WTC11 (cell line): ENCODE data around the gene CACNA1A. TPM values are rescaled to one million over a fixed set of nuclear protein-coding genes. Genes with fewer than 3 reads are reported as not detected.

Experiments used
- ATAC-seq: fragments of 200-7000 bp; cut with Tn5 transposase; 2 replicates; pipeline ENCODE4 v1.10.0; 2021; ENCODE audit warnings: mild to moderate bottlenecking, moderate library complexity
- CTCF ChIA-PET: fragments of 300-600 bp; sonication (Branson Sonifier 250); formaldehyde crosslinking; loops from one replicate; lab custom pipeline; 2021; ENCODE audit warnings: antibody characterized with exemption; lab: Charles Lee
- POLR2A ChIA-PET: fragments of 350-600 bp; sonication (Branson Sonifier 250); formaldehyde crosslinking; loops from one replicate; lab custom pipeline; 2021; ENCODE audit warnings: antibody characterized with exemption; lab: Charles Lee
- DNase-seq: peaks from one replicate; pipeline ENCODE4 v3.0.0; 2021; ENCODE audit warnings: low spot score
- H3K27ac Mint-ChIP-seq: 2 replicates; pipeline ENCODE4 v1.8.0; 2021; ENCODE audit warnings: mixed read lengths
- H3K27me3 Mint-ChIP-seq: 2 replicates; pipeline ENCODE4 v1.8.0; 2021; ENCODE audit warnings: low read depth, mild to moderate bottlenecking, moderate library complexity, mixed read lengths
- H3K36me3 Mint-ChIP-seq: 2 replicates; pipeline ENCODE4 v1.8.0; 2021; ENCODE audit warnings: mixed read lengths
- H3K4me1 Mint-ChIP-seq: 2 replicates; pipeline ENCODE4 v1.8.0; 2022; ENCODE audit warnings: mixed read lengths
- H3K4me3 Mint-ChIP-seq: 2 replicates; pipeline ENCODE4 v1.8.0; 2021; ENCODE audit warnings: mild to moderate bottlenecking, moderate library complexity, mixed read lengths
- H3K9me3 Mint-ChIP-seq: 2 replicates; pipeline ENCODE4 v1.8.0; 2021; ENCODE audit warnings: mixed read lengths
- AR ChIP-seq: fragments of 250-450 bp; sonication (Bioruptor Pico); IDR thresholded peaks from 2 replicates; pipeline ENCODE4 v1.9.0; 2021; ENCODE audit warnings: mild to moderate bottlenecking
- CBFB ChIP-seq: sonication (generic); formaldehyde crosslinking; IDR thresholded peaks from 2 replicates; pipeline ENCODE4 v1.8.1; 2022; ENCODE audit warnings: mild to moderate bottlenecking, low read depth, missing genetic modification reagents
- CTCF ChIP-seq: fragments of 200-600 bp; IDR thresholded peaks from 2 replicates; pipeline ENCODE4 v1.8.0; 2022; ENCODE audit warnings: antibody characterized with exemption
- EMX1 ChIP-seq: fragments of 250-450 bp; sonication (Bioruptor Pico); IDR thresholded peaks from 2 replicates; pipeline ENCODE4 v1.8.0; 2021; ENCODE audit warnings: mild to moderate bottlenecking
- ESRRA ChIP-seq: sonication (generic); formaldehyde crosslinking; IDR thresholded peaks from 2 replicates; pipeline ENCODE4 v1.8.1; 2022; ENCODE audit warnings: mild to moderate bottlenecking, missing genetic modification reagents, borderline replicate concordance
- ETV6 ChIP-seq: sonication (generic); formaldehyde crosslinking; IDR thresholded peaks from 2 replicates; pipeline ENCODE4 v1.8.1; 2022; ENCODE audit warnings: mild to moderate bottlenecking, missing genetic modification reagents
- NFYB ChIP-seq: sonication (generic); formaldehyde crosslinking; conservative IDR thresholded peaks from 2 replicates; pipeline ENCODE4 v1.8.0; 2022; ENCODE audit warnings: low read depth, missing genetic modification reagents
- TEAD4 ChIP-seq: sonication (generic); formaldehyde crosslinking; IDR thresholded peaks from 2 replicates; pipeline ENCODE4 v1.8.0; 2022; ENCODE audit warnings: mild to moderate bottlenecking, missing genetic modification reagents
- ZNF317 ChIP-seq: sonication (generic); formaldehyde crosslinking; IDR thresholded peaks from 2 replicates; pipeline ENCODE4 v1.8.1; 2023; ENCODE audit warnings: low read depth, mild to moderate bottlenecking, moderate library complexity, missing genetic modification reagents, borderline replicate concordance
- ZNF416 ChIP-seq: fragments of 250-450 bp; sonication (Bioruptor Pico); IDR thresholded peaks from 2 replicates; pipeline ENCODE4 v1.9.0; 2021; ENCODE audit warnings: mild to moderate bottlenecking, inconsistent platforms
- ZNF423 ChIP-seq: fragments of 250-450 bp; sonication (Bioruptor Pico); IDR thresholded peaks from 2 replicates; pipeline ENCODE4 v2.1.2; 2022; ENCODE audit warnings: mild to moderate bottlenecking, moderate library complexity
- ZNF512 ChIP-seq: sonication (generic); formaldehyde crosslinking; IDR thresholded peaks from 2 replicates; pipeline ENCODE4 v1.8.1; 2022; ENCODE audit warnings: missing genetic modification reagents, borderline replicate concordance
- total RNA-seq: library from RNA; stranded (reverse); gene quantifications from 3 replicates; pipeline ENCODE4 v1.2.3, GENCODE V29; 2021
- TF ChIP-seq, protein P1 (sequence below): fragments of 250-450 bp; sonication (Bioruptor Pico); conservative IDR thresholded peaks from 2 replicates; pipeline ENCODE4 v1.9.0; 2021; ENCODE audit warnings: mild to moderate bottlenecking
- TF ChIP-seq, protein P2 (sequence below): sonication (generic); formaldehyde crosslinking; IDR thresholded peaks from 2 replicates; pipeline ENCODE4 v1.8.0; 2022; ENCODE audit warnings: mild to moderate bottlenecking, missing genetic modification reagents
- TF ChIP-seq, protein P3 (sequence below): fragments of 250-450 bp; sonication (Bioruptor Pico); IDR thresholded peaks from 2 replicates; pipeline ENCODE4 v2.1.2; 2022; ENCODE audit warnings: mild to moderate bottlenecking, moderate library complexity

The CACNA1A gene
- total RNA-seq, 1 experiment from 2014 or later: 28.9 TPM

- H3K27ac Mint-ChIP-seq: peak overlapping the region; percentile 65; the same call in 1 of the 2 replicates
- no peaks in the 10 kb centered on the region for H3K9me3 Mint-ChIP-seq
- no peaks in the 10 kb centered on the region for H3K27me3 Mint-ChIP-seq
- CTCF ChIA-PET: interaction anchor here (1.0 to 1.8 kb wide), 2 partner anchors 23 to 72 kb away, joined by 3 to 15 read pairs; no protein-coding TSS in a partner anchor
- ATAC-seq: no peak
- peaks cover 4% of the 10 kb centered on the region for H3K36me3 Mint-ChIP-seq
- no peak for TF ChIP-seq ZNF317
- no peak for TF ChIP-seq CBFB
- TF ChIP-seq, protein P1, sequence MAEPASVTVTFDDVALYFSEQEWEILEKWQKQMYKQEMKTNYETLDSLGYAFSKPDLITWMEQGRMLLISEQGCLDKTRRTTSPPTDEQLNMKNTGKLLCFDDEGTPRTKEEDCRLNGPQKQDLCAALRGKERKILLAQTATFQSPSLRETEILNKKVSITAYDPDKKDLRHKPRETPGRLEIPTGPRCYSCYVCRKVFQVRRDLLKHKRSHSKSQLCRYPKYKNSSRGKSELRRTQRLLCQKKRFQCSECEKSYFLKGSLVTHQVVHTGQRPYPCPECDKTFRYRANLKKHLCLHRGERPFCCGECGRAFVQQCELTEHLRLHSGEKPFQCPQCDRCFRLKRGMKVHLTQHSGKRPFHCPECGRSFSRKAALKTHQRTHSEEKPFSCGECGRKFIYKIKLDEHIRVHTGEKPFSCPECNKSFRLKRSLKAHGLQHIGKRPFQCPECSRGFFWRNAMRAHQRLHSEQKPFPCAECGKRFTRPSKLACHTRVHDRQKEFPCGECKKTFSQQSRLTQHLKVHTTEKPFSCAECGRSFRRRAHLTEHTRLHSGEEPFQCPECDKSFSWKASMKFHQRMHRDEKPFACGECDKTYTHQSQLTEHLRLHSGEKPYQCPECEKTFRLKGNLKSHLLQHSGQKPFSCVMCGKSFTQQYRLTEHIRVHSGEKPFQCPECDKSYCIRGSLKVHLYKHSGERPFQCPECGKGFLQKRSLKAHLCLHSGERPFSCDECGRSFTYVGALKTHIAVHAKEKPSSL (CRISPR knock-in tag): no peak
- TF ChIP-seq TEAD4 (CRISPR knock-in tag): no peak
- TF ChIP-seq ETV6 (CRISPR knock-in tag): no peak
- TF ChIP-seq AR (CRISPR knock-in tag): no peak
- no peak for TF ChIP-seq ESRRA (CRISPR knock-in tag)
- TF ChIP-seq, protein P2, sequence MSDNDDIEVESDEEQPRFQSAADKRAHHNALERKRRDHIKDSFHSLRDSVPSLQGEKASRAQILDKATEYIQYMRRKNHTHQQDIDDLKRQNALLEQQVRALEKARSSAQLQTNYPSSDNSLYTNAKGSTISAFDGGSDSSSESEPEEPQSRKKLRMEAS (CRISPR knock-in tag): no peak
- TF ChIP-seq ZNF416 (CRISPR knock-in tag): no peak
- no peak for TF ChIP-seq ZNF512 (CRISPR knock-in tag)
- no peak for TF ChIP-seq EMX1 (CRISPR knock-in tag)
- TF ChIP-seq NFYB (CRISPR knock-in tag): no peak
- TF ChIP-seq CTCF: no peak
- no peak for TF ChIP-seq ZNF423 (CRISPR knock-in tag)
- TF ChIP-seq, protein P3, sequence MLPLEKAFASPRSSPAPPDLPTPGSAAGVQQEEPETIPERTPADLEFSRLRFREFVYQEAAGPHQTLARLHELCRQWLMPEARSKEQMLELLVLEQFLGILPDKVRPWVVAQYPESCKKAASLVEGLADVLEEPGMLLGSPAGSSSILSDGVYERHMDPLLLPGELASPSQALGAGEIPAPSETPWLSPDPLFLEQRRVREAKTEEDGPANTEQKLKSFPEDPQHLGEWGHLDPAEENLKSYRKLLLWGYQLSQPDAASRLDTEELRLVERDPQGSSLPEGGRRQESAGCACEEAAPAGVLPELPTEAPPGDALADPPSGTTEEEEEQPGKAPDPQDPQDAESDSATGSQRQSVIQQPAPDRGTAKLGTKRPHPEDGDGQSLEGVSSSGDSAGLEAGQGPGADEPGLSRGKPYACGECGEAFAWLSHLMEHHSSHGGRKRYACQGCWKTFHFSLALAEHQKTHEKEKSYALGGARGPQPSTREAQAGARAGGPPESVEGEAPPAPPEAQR (CRISPR knock-in tag): no peak
- H3K4me3 Mint-ChIP-seq: no peak overlapping the region
- no peak for DNase-seq
- POLR2A ChIA-PET: no interaction called here
- peaks cover 37% of the 10 kb centered on the region for H3K4me1 Mint-ChIP-seq
Measured at GRCh38 chr19:13172346-13173138, 333.7 kb downstream of the CACNA1A start.
